GM19438 (cell line): ENCODE data around the gene CACNA2D4.
"Not testable (repeated sequence)": the region's sequence is repeated elsewhere in the genome, so short reads cannot be mapped to it uniquely, and the experiment has no call there.

Experiments used
- ATAC-seq: cut with Tn5 transposase; IDR thresholded peaks from one replicate; pipeline ENCODE4 v1.9.1; 2021; ENCODE audit warnings: low read depth; ENCODE audit not compliant: unreplicated experiment

Gene CACNA2D4

DNA sequence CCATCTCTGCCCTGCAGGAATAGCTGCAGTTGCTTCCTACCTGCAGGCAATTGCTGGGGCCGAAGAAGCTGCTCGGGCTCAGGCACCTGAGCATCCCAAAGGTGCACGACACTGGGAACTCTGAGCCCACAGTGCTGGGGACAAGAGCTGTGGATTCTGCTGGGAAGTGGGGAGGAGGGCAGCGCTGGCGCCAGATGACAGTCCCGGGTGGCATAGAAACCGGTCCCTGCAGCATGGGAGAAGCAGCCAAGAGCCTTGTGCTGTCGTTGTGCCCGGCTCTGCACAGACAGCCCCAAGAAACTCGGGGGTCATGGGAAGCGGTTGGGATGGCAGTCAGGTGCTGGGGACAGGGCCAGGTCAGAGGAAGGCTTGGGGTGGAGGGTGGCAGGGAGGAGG, 97.6 kb downstream of the CACNA2D4 start:
- no peak for ATAC-seq

DNA sequence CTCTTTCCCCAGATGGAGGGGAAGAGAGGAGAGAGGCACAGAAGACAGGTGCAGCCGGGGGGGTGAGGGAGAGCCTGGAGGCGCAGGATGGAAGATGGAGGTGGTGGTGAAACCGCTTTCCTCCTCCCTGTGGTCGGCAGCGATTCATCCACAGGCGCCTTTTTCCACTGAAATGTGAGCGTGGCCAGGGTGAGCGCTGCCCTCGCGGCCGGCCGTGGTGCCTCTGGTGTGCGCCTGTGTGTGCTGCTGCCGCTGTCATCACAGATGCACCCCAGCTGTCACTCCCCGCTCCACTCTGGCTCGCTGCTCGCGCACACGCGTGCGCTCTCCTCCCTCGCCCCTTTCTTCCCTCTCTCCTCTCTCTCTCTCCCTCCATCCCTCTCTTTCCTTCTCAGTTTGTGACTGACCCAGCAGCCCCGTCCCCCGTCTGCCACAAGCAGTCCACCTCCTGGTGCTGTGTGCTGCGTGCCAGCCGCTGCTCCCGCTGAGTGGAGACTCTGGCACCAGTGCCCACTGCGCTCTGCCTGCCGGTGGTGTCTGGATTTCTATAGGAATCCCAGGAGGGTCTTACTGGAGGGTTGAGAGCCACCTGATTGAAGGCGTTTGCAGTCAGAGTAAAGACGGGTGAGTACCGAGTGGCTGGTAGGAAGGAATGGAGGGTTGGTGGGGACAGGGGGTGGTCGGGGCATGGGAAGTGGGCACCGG, 98.1 kb downstream of the CACNA2D4 start, which contains the start of gene LRTM2:
Gene LRTM2 (plus strand): TSS at position 375 of the 705 bp plus-strand sequence. CDS start 7,584 bp downstream, outside the sequence.
- no peak for ATAC-seq

DNA sequence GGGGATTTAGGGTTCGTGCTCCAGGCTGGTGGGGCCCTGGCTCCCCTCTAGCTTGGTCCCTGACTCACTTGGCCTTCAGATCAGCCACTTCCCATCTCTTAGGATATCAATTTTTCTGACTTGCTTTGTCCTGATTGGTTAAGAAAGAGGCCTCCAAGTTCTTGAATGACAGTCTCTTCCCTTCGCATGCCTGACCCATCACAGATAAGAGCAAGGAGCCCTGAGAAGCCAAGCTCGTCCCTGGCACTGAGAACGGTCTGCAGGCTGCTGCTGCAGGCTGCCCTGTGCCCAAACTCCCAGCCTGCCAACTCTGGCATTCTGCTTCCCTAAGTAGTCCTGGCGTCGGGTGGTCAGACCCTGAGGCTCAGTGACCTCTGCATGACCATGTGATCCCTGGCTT, 98.9 kb downstream of the CACNA2D4 start:
- no peak for ATAC-seq

DNA sequence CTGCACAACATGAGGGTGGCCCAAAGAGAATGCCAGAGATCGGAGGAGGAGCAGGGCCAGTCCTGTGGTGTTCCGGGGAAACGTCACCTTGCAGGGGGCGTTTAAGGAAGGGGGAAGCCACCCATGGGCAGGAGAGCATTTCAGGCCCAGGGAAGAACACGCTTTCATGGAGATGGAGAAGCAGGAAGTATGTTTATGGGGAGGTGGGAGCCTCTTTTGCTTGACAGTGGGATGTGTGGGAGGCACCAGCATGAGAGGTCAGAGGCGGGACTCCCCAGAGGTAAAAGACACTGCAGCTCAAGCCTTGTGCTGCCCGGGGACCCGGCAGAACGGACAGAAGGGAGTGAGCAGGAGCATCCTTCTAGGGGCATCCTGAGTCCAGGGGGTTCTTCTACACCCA, 99.4 kb downstream of the CACNA2D4 start:
- no peak for ATAC-seq

DNA sequence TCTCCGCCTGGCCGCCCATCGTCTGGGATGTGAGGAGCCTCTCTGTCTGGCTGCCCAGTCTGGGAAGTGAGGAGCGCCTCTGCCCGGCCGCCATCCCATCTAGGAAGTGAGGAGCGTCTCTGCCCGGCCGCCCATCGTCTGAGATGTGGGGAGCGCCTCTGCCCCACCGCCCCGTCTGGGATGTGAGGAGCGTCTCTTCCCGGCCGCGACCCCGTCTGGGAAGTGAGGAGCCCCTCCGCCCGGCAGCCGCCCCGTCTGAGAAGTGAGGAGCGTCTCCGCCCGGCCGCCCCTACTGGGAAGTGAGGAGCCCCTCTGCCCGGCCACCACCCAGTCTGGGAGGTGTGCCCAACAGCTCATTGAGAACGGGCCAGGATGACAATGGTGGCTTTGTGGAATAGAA, 100.5 kb downstream of the CACNA2D4 start:
- ATAC-seq = not testable (repeated sequence)

DNA sequence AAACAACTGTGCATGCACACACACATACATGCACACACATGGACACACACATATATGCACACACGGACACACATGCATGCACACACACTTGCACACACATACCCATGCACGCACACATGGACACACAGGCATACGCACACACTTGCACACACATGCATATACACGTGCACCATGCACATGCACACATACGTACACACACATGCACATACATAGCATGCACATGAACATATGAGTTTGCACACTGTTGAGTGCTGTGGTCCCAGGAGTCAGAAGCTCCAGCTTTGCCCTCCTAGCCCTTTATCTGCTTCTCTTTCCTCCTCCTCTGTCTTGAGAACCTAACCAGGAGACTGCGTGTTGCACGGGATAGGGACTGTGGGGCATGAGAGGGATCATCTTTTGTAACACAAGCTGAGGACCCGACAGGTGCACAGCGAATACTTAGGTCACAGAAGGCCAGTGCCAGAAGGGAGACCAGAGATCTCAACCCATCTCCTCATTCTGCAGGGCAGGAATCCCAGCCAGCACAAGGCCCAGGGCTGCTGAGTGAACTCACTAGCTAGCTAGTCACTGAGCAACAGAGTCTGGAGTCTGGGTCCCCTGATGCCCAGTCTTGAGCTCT, 101.6 kb downstream of the CACNA2D4 start:
- ATAC-seq = no peak

DNA sequence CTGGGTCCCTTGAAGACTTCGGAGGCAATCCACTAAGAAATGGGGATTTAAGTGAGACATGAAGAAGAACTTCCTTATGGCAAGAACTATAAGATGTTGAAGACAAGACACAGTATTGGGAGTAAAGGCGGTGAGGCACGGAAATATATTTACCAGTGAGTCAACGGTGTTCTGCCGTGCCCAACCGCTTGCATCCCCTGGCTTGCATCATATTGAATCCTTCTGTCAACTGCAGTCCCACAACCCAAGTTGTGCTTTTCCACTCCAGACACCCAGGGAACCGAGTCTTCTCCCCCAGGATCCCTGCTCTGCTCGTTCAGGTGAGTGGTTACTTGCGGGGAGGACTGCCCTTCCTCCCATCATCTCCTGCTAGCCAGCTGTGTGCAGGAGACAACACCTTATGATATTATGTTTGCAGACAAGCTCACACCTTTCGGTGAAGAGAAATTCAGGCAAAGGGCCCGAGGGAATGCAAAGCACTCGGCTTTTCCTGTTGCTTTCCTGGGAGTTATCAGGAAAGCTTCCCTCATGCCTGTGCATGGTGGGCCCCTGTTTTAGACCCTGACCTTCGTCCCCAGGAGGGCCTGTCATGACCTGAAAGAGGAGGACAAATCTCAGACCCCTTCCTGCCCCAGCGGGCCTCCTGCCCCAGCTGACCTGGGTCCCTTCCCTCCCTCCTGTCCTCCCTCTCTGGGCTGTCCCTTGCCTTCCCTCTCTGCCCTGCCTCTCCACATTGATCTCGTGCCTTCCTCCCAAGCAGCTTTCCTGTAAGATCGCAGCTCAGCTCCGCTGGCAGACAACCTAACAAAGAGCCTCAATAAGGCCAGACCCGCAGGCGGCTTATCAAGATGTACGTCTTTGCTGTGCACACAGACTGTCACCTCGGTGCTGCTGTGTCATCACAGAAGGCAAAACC, 102.4 kb downstream of the CACNA2D4 start:
- ATAC-seq = no peak

DNA sequence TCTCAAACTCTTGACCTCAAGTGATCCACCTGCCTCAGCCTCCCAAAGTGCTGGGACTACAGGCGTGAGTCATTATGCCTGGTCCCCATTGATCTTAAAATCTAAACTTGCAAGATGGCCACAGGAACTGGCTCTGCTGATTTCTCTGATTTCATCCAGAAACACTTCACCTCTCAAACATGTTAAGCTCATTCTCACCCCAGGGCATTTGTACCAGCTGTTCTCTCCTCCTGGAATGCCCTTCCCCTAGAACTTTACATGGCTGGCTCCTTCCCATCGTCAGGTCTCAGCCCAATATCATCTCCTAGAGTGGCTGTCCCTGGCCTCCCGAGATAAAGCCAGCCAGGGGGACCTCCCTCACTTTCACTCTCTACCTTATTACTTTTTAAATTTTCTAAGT, 103.3 kb downstream of the CACNA2D4 start:
- no peak for ATAC-seq

DNA sequence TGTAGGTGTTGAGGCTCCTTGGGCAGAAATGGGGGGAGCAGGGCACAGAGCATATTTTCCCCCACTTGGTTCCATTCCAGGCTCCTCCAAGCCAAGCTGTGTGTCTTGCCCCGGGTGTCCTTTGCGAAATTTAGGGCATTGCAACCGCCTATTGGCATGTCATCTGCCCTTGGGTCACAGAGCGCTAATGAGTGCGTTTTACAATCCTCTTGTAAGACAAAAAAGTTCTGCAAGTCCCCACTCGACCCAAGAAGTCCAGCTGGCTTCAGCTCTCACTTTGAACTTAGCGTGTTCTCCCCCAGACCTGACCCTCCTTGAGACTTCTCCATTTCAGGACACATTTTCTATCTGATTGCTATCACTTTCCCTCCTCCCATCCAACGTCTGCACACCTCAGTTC, 104.2 kb downstream of the CACNA2D4 start:
- ATAC-seq = no peak

DNA sequence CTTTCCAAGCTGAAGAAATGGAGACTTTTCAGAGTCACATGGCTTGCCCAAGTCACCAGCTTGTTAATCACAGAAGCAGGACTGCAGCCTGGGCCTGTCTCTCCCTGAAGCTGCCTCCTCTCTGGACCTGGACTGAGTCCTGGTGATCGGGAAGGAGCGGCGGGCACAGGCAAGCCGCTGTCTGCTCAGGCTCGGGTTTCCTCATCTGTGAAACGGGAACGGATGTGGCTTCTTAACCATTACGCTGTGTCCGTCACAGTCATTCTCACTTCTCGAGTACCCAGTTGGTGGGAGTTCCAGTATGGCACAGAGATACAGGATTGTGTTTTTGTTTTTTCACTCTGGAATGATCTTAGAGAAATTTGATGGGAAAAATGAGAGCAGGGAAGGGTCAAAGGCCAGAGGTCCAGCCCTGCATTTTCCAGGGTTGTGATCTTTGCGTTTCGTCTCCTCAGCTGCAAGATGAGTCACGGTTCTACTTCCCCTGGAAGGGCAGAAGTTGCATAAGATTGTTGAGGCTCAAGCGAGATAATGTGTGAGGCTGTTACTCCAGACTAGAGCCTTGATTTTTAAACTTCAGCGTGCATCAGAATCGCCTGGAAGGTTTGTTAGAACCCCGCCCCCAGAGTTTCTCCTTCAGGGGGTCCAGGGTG, 105.7 kb downstream of the CACNA2D4 start:
- ATAC-seq = no peak

DNA sequence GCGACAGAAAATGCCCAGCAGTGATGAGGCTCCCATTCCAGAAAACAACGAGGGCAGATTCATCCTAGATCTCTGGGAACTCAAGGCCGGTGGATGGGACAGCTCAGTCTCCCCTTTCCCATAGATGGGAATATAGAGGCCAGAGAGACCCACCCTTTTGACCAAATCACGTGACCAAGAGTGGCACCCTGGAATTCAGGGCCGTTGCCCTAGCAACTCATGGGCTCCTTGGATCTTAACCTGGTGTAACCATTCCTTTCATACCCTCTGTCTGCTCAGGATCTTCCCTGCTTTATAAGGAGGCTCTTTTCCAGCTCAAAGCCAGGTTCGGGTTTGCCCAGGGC, 106.5 kb downstream of the CACNA2D4 start:
- ATAC-seq = no peak

DNA sequence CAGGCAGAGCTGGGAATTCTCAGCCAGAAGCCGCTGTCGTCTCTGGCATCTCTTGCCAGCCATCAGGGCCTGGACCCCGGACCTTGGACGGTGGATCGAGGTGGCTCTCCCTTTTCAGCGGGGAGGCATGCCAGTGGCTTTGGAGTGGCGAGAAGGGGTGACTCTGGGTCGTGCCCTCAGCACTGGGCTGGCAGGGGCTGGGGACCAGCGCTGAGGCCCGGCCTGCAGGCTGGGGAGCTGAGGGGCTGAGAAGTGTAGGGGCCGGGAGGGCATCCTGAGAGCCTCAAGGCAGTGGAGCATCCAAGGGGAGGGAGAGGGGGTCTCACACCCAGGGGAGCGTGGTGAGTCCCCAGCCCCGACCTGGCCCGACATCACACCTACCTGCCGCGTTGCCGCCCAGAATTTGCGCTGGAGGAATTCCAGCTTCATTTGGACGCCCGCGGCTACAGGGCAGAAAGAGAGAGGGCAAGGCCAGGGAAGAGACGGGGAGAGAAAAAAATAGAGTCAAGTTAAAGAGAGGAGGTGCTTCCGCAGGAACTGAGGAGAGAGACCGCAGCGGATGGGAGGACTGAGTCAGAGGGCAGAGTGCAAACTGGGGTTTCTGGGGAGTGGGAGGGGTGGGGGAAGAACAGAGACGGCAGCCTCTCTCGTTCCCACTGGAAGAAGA, 107.0 kb downstream of the CACNA2D4 start:
- ATAC-seq = no peak

DNA sequence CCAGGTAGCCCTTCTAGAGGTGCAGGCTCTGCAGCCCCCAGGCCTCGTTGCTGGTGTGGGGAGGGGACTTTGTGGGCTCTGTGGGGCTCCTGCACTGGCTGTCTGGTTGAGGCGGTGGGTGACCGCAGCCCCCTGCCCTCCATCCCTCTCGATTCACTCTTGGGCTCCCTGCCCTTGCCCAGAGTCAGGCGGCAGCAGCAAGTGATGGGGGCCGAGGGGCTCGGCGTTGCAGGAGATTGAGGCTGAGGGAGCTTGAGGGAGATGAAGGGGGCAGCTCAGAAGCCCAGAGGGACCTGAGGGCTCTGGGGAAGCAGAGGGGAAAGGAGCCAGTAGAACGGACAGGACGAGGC, 107.5 kb downstream of the CACNA2D4 start:
- ATAC-seq = no peak

DNA sequence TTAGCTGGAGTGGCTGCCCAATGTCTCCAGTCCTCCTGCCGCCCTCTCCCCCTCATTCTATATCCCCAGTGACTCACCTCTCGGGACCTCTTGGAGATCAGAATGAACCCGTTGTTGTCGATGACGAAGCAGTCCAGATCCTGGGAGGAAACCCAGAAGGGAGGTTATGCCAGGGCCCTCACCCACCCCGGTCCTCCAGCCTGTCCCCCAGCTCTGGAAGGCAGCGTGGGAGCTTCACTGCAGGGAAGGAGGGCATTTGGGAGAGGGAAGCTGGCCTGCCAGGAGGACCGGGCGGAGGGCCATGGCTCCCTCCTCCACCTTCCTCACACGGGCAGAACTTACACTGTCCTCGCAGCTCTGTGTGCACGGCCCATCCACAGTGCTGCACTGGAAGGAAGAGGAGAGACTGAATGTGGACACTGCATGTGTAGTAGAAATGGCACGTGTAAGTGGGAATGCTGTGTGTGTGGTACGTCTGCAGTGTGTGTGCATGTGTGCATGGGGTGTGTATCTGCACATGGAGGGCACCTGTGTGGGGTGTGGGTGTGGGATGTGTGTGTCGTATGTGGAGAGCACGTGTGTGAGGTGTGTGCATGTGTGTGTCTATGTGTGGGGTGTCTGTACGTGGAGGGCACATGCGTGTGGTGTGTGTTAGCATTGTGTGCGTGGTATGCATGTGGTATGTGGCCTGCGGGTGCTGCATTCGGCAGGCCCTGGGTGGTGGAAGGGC, 108.1 kb downstream of the CACNA2D4 start:
- no peak for ATAC-seq

DNA sequence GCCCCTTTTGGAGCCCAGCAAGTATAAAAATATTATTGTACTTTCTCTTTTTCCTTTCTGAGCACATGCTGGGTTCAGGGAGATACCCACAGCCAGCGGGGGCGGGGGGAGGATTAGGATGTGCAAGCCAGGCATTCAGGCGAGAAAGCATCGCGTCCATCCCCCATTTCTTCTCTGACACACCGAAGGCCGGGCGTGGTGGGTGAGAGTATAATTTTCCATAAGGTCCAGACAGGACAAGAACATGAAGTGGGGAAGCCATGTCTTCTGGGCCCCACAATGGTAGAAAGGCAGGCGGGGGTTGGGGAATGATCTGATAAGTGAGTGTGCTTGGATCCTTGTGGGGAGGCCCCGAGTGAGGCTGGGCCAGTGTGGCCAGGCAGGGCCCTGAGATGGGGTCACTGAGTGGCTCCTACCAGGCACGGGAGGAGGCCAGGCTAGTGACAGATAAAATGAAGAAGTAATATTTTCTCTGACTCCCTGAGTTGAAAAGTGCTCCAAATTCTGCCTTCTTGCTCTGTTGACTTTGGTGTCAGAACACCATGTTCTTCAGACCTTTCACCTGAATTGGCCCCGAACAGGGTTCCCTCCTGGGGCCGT, 108.8 kb downstream of the CACNA2D4 start:
- ATAC-seq = no peak

DNA sequence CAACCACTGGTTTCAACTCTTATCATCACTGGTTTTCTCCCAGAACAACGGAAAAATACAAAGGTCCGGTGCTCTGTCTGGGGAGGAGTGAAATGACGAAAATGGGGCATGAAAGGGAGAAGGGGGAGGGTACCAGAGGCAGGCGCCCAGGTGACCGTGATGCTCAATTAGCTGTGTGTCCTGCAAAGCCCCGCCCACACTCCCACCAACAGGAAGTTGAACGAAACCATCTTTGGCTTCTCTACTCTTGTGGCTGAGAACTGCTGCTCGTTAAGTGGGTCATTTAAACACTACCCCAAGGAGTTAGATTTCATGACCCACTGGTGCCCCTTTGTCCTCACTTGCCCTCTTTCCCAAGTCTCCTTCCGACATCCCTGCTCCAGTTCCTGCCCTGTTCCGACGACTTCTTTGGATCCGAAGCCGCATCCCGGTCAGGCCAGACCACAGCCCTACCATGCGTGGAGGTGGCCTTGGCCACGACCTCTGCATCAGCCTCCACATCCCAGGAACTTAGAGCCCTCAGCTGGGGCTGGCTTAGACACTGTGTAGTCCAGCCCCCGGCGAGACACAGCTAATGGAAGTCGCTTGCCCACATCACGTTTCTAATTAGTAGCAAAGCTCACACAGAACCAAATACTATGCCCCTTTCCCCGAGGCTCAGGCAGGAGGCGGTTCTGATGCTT, 109.5 kb downstream of the CACNA2D4 start:
- no peak for ATAC-seq

DNA sequence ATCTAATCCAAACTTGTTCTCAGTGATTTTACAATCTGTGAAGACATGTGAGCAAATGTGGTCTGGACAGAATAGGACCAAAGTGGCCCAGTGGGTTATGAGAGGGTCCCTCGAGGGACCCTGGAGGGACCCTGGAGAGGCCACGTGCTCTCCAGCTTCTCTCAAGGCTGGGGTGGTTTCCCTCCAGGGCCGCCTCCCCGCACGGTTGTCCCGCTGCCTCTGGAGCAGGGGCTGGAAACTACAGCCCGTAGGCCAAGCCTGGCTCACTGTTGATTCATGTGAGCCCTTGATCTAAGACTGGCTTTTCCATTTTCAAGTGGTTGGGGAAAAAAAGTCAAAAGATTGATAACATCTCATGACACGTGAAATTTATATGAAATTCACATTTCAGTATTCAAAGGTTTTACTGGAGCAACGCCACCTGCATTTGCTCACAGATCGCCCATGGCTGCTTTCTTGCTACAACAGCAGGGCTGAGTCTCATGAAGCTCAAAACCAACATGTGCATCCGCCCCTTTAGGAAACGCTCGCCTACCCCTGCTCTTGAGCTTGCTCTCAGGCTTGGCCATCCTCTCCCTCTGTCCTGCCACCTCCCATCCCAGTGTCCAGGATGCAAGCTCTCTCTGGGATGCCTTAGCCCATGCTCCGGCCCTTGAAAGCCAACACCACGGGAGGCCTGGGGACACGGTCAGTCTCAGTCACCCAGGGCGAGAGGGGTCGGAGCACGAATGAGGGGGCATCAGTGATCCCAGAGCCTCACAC, 110.2 kb downstream of the CACNA2D4 start:
- ATAC-seq = no peak
